HEK293 (cell line): ENCODE measurements around the gene SPOCK1.

Experiments used
- CTCF ChIA-PET: fragments of 350-600 bp; formaldehyde crosslinking; extraction: SDS; loops from one replicate; lab custom pipeline; 2021; ENCODE audit warnings: antibody characterized with exemption; lab: Yijun Ruan, JAX
- POLR2A ChIA-PET: fragments of 300-600 bp; formaldehyde crosslinking; extraction: SDS; loops from one replicate; lab custom pipeline; 2020; ENCODE audit warnings: antibody characterized with exemption, inconsistent platforms; lab: Yijun Ruan, JAX
- H3K27ac ChIP-seq: fragments of 200-500 bp; sonication (Bioruptor generic); 2 replicates; pipeline ENCODE4 v1.5.1; 2014; ENCODE audit warnings: low read depth, low read length, control low read depth, inconsistent platforms; ENCODE audit errors: extremely low read depth
- H3K36me3 ChIP-seq, 2 experiments: fragments of 200-500 bp in 1 of 2; sonication (Bioruptor generic) in 1 of 2; 1 replicate in 1 of 2; 2 replicates in 1 of 2; pipeline ENCODE4 v1.5.1; 2014 to 2017; ENCODE audit warnings: inconsistent platforms in 2 of 2, low read length in 2 of 2; ENCODE audit not compliant: control insufficient read depth in 2 of 2, insufficient read depth in 1 of 2
- H3K4me1 ChIP-seq: fragments of 200-500 bp; sonication (Bioruptor generic); 2 replicates; pipeline ENCODE4 v1.5.1; 2014; ENCODE audit warnings: mild to moderate bottlenecking, low read length, inconsistent platforms; ENCODE audit not compliant: control insufficient read depth, insufficient read depth
- H3K4me3 ChIP-seq: 2 replicates; pipeline ENCODE4 v1.5.1; 2011; ENCODE audit warnings: low read depth, mild to moderate bottlenecking, control low read depth, low read length, moderate library complexity
- H3K9me3 ChIP-seq: fragments of 200-500 bp; sonication (Bioruptor generic); 2 replicates; pipeline ENCODE4 v1.5.1; 2014; ENCODE audit warnings: low read depth, low read length, inconsistent platforms; ENCODE audit not compliant: control insufficient read depth, insufficient read depth
- FEZF1 ChIP-seq: fragments of 450-650 bp; formaldehyde crosslinking; IDR thresholded peaks from 2 replicates; pipeline ENCODE4 v1.5.1; 2016; ENCODE audit warnings: missing biosample characterization, missing genetic modification characterization
- KLF7 ChIP-seq: fragments of 450-650 bp; formaldehyde crosslinking; IDR thresholded peaks from 2 replicates; pipeline ENCODE4 v1.5.1; 2016; ENCODE audit warnings: missing biosample characterization, missing genetic modification characterization, borderline replicate concordance
- WT1 ChIP-seq: fragments of 450-650 bp; formaldehyde crosslinking; IDR thresholded peaks from 2 replicates; pipeline ENCODE4 v1.5.1; 2016; ENCODE audit warnings: missing biosample characterization, missing genetic modification characterization
- YY1 ChIP-seq: fragments of 450-650 bp; formaldehyde crosslinking; IDR thresholded peaks from 2 replicates; pipeline ENCODE4 v1.5.1; 2018; ENCODE audit warnings: missing biosample characterization, missing genetic modification characterization
- ZBTB10 ChIP-seq: fragments of 450-650 bp; formaldehyde crosslinking; IDR thresholded peaks from 2 replicates; pipeline ENCODE4 v1.5.1; 2016; ENCODE audit warnings: missing biosample characterization, missing genetic modification characterization
- ZFP3 ChIP-seq: fragments of 450-650 bp; formaldehyde crosslinking; IDR thresholded peaks from 2 replicates; pipeline ENCODE4 v1.5.1; 2016; ENCODE audit warnings: low read depth, missing biosample characterization, missing genetic modification characterization
- ZNF133 ChIP-seq: fragments of 450-650 bp; formaldehyde crosslinking; IDR thresholded peaks from 2 replicates; pipeline ENCODE4 v1.5.1; 2016; ENCODE audit warnings: missing biosample characterization, missing genetic modification characterization
- ZNF223 ChIP-seq: fragments of 450-650 bp; formaldehyde crosslinking; IDR thresholded peaks from 2 replicates; pipeline ENCODE4 v1.5.1; 2016; ENCODE audit warnings: missing biosample characterization, missing genetic modification characterization
- ZNF280D ChIP-seq: fragments of 450-650 bp; formaldehyde crosslinking; IDR thresholded peaks from 2 replicates; pipeline ENCODE4 v1.5.1; 2016; ENCODE audit warnings: missing biosample characterization, missing genetic modification characterization
- ZNF366 ChIP-seq: fragments of 450-650 bp; formaldehyde crosslinking; conservative IDR thresholded peaks from 2 replicates; pipeline ENCODE4 v1.5.1; 2016; ENCODE audit warnings: missing biosample characterization, missing genetic modification characterization
- ZNF391 ChIP-seq: fragments of 450-650 bp; formaldehyde crosslinking; IDR thresholded peaks from 2 replicates; pipeline ENCODE4 v1.5.1; 2016; ENCODE audit warnings: low read depth, missing biosample characterization, missing genetic modification characterization, borderline replicate concordance
- ZNF560 ChIP-seq: fragments of 450-650 bp; formaldehyde crosslinking; IDR thresholded peaks from 2 replicates; pipeline ENCODE4 v1.5.1; 2017; ENCODE audit warnings: missing biosample characterization, missing genetic modification characterization, borderline replicate concordance
- ZSCAN18 ChIP-seq: fragments of 450-650 bp; formaldehyde crosslinking; IDR thresholded peaks from 2 replicates; pipeline ENCODE4 v1.5.1; 2016; ENCODE audit warnings: missing biosample characterization, missing genetic modification characterization
- ZSCAN30 ChIP-seq: fragments of 450-650 bp; IDR thresholded peaks from 2 replicates; pipeline ENCODE4 v1.5.1; 2018; ENCODE audit warnings: missing biosample characterization, mild to moderate bottlenecking, missing genetic modification characterization, moderate library complexity
- TF ChIP-seq, protein P1 (sequence below): fragments of 450-650 bp; formaldehyde crosslinking; IDR thresholded peaks from 2 replicates; pipeline ENCODE4 v1.5.1; 2016; ENCODE audit warnings: missing biosample characterization, missing genetic modification characterization
- TF ChIP-seq, protein P2 (sequence below): fragments of 450-650 bp; formaldehyde crosslinking; IDR thresholded peaks from 2 replicates; pipeline ENCODE4 v1.5.1; 2016; ENCODE audit warnings: missing biosample characterization, missing genetic modification characterization
- TF ChIP-seq, protein P3 (sequence below): fragments of 450-650 bp; formaldehyde crosslinking; IDR thresholded peaks from 2 replicates; pipeline ENCODE4 v1.5.1; 2016; ENCODE audit warnings: missing biosample characterization, missing genetic modification characterization

SPOCK1 gene

GRCh38 chr5:137466889-137467288 lies 32.2 kb downstream of the SPOCK1 start:
- Histone ChIP-seq H3K4me3 (no peak overlapping the region), H3K9me3 (no peaks in the 10 kb centered on the region), H3K27ac (no peak overlapping the region), H3K36me3 (no peaks in the 10 kb centered on the region), H3K4me1 (no peaks in the 10 kb centered on the region)
- TF ChIP-seq ZFP3 (tag by site-specific recombination) (no peak), ZBTB10 (tag by site-specific recombination) (no peak), KLF7 (no peak), ZNF391 (tag by site-specific recombination) (no peak), ZNF560 (tag by site-specific recombination) (no peak), ZSCAN18 (tag by site-specific recombination) (no peak), ZNF280D (no peak), YY1 (no peak), FEZF1 (tag by site-specific recombination) (no peak), ZNF366 (tag by site-specific recombination) (no peak)
- TF ChIP-seq, protein P1, sequence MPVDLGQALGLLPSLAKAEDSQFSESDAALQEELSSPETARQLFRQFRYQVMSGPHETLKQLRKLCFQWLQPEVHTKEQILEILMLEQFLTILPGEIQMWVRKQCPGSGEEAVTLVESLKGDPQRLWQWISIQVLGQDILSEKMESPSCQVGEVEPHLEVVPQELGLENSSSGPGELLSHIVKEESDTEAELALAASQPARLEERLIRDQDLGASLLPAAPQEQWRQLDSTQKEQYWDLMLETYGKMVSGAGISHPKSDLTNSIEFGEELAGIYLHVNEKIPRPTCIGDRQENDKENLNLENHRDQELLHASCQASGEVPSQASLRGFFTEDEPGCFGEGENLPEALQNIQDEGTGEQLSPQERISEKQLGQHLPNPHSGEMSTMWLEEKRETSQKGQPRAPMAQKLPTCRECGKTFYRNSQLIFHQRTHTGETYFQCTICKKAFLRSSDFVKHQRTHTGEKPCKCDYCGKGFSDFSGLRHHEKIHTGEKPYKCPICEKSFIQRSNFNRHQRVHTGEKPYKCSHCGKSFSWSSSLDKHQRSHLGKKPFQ (tag by site-specific recombination): no peak
- TF ChIP-seq, protein P2, sequence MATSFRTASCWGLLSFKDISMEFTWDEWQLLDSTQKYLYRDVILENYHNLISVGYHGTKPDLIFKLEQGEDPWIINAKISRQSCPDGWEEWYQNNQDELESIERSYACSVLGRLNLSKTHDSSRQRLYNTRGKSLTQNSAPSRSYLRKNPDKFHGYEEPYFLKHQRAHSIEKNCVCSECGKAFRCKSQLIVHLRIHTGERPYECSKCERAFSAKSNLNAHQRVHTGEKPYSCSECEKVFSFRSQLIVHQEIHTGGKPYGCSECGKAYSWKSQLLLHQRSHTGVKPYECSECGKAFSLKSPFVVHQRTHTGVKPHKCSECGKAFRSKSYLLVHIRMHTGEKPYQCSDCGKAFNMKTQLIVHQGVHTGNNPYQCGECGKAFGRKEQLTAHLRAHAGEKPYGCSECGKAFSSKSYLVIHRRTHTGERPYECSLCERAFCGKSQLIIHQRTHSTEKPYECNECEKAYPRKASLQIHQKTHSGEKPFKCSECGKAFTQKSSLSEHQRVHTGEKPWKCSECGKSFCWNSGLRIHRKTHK (tag by site-specific recombination): no peak
- CTCF ChIA-PET: no interaction called here
- POLR2A ChIA-PET: no interaction called here

GRCh38 chr5:137465930-137466329 lies 33.2 kb downstream of the SPOCK1 start:
- ChIA-PET CTCF (no interaction called here), POLR2A (no interaction called here)
- H3K9me3 ChIP-seq: no peaks in the 10 kb centered on the region

More at GRCh38 chr5:137465930-137466329, 33.2 kb downstream of the SPOCK1 start:
- Histone ChIP-seq H3K4me1 (no peaks in the 10 kb centered on the region), H3K36me3 (no peaks in the 10 kb centered on the region), H3K4me3 (no peak overlapping the region), H3K27ac (no peak overlapping the region)
- TF ChIP-seq, protein P3, sequence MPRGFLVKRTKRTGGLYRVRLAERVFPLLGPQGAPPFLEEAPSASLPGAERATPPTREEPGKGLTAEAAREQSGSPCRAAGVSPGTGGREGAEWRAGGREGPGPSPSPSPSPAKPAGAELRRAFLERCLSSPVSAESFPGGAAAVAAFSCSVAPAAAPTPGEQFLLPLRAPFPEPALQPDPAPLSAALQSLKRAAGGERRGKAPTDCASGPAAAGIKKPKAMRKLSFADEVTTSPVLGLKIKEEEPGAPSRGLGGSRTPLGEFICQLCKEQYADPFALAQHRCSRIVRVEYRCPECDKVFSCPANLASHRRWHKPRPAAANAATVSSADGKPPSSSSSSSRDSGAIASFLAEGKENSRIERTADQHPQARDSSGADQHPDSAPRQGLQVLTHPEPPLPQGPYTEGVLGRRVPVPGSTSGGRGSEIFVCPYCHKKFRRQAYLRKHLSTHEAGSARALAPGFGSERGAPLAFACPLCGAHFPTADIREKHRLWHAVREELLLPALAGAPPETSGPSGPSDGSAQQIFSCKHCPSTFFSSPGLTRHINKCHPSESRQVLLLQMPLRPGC (tag by site-specific recombination): no peak
- TF ChIP-seq ZSCAN30 (no peak), ZNF223 (no peak), WT1 (tag by site-specific recombination) (no peak), ZNF133 (tag by site-specific recombination) (no peak)
